Measurements from ENCODE around the gene ZNF74. TPM values are rescaled to one million over a fixed set of nuclear protein-coding genes. Genes with fewer than 3 reads are reported as not detected.
A peak's percentile ranks its signal among the peaks of the same experiment; 100 is the strongest.

The ZNF74 gene
- polyA plus RNA-seq, 3 donors = 1.9 to 4.8 (median 1.9) TPM

GRCh38 chr22:20439556-20439927 is 45.6 kb downstream of the ZNF74 start:
- H3K27ac Mint-ChIP-seq = no peak overlapping the region

GRCh38 chr22:20439928-20440575 is 46.1 kb downstream of the ZNF74 start:
- peaks cover 56 to 60% of the 10 kb centered on the region in 2 donors for H3K36me3 Mint-ChIP-seq
- peaks cover 28 to 39% of the 10 kb centered on the region in 2 donors for H3K27me3 ChIP-seq (ENCODE audit: control insufficient read depth in 2 of 2, insufficient read depth in 2 of 2, low read length in 2 of 2)
- peaks cover 13% of the 10 kb centered on the region for H3K4me1 Mint-ChIP-seq
- H3K27ac ChIP-seq (ENCODE audit: low read depth in 1 of 2, low read length in 2 of 2) = no peak overlapping the region
- H4K20me1 ChIP-seq (ENCODE audit: insufficient read depth, low read length) = peaks cover 13% of the 10 kb centered on the region
- H3K4me3 Mint-ChIP-seq = no peak overlapping the region
- no peak overlapping the region for H3K27ac Mint-ChIP-seq
- no peak overlapping the region for H3K9ac ChIP-seq (ENCODE audit: insufficient read depth, low read length, poor library complexity, severe bottlenecking)
- H3K27me3 Mint-ChIP-seq (ENCODE audit: low read depth in 3 of 3) = peaks cover 39 to 42% (median 42%) of the 10 kb centered on the region in 3 donors
- DNase-seq = no peak
- H3K79me2 ChIP-seq (ENCODE audit: insufficient read depth, low read length) = no peaks in the 10 kb centered on the region
- peaks cover 13 to 19% of the 10 kb centered on the region in 2 donors for H3K4me1 ChIP-seq (ENCODE audit: control insufficient read depth in 1 of 2, insufficient read depth in 2 of 2, low read length in 2 of 2)
- 97% methylated on average over 4 of the region's 5 CpGs for WGBS (ENCODE audit: insufficient coverage)
- TF ChIP-seq CTCF (IDR thresholded peaks at IDR 0.05) = no peak
- no peak overlapping the region for H3K4me3 ChIP-seq (replicated peaks in 1 of 3; ENCODE audit: low read depth in 2 of 3, low read length in 3 of 3)
- H3K4me2 ChIP-seq (replicated peaks; ENCODE audit: extremely low read depth, low read length, poor library complexity, severe bottlenecking) = no peak overlapping the region
- H3K9me3 Mint-ChIP-seq = peaks cover 0 to 21% (median 11%) of the 10 kb centered on the region in 7 donors
- no peak overlapping the region for H2AFZ ChIP-seq (ENCODE audit: insufficient read depth, low read depth, low read length, poor library complexity, severe bottlenecking)
- intact Hi-C loops (cut with micrococcal nuclease) = no loop called here
- H3K9me3 ChIP-seq (replicated peaks in 1 of 2; ENCODE audit: control insufficient read depth in 1 of 2, insufficient read depth in 1 of 2, low read length in 2 of 2) = peaks cover 0 to 16% of the 10 kb centered on the region in 2 donors
- peaks cover 22 to 42% of the 10 kb centered on the region in 2 donors for H3K36me3 ChIP-seq (replicated peaks in 1 of 2; ENCODE audit: control insufficient read depth in 1 of 2, insufficient read depth in 2 of 2, low read length in 2 of 2)

More at GRCh38 chr22:20439556-20439927, 45.6 kb downstream of the ZNF74 start:
- Mint-ChIP-seq H3K9me3 (peaks cover 0 to 26% (median 11%) of the 10 kb centered on the region in 7 donors), H3K4me1 (peaks cover 15% of the 10 kb centered on the region), H3K4me3 (peak overlapping the region in 1 of 2 donors; percentile 51), H3K36me3 (peaks cover 55 to 57% of the 10 kb centered on the region in 2 donors), H3K27me3 (ENCODE audit: low read depth in 3 of 3) (peaks cover 44 to 47% (median 47%) of the 10 kb centered on the region in 3 donors)
- Histone ChIP-seq H3K4me2 (replicated peaks; ENCODE audit: extremely low read depth, low read length, poor library complexity, severe bottlenecking) (no peak overlapping the region), H3K4me1 (ENCODE audit: control insufficient read depth in 1 of 2, insufficient read depth in 2 of 2, low read length in 2 of 2) (peaks cover 13 to 19% of the 10 kb centered on the region in 2 donors), H3K27ac (ENCODE audit: low read depth in 1 of 2, low read length in 2 of 2) (no peak overlapping the region), H2AFZ (ENCODE audit: insufficient read depth, low read depth, low read length, poor library complexity, severe bottlenecking) (no peak overlapping the region), H3K9me3 (replicated peaks in 1 of 2; ENCODE audit: control insufficient read depth in 1 of 2, insufficient read depth in 1 of 2, low read length in 2 of 2) (peaks cover 0 to 21% of the 10 kb centered on the region in 2 donors), H4K20me1 (ENCODE audit: insufficient read depth, low read length) (peaks cover 13% of the 10 kb centered on the region), H3K4me3 (replicated peaks in 1 of 3; ENCODE audit: low read depth in 2 of 3, low read length in 3 of 3) (no peak overlapping the region), H3K9ac (ENCODE audit: insufficient read depth, low read length, poor library complexity, severe bottlenecking) (no peak overlapping the region), H3K27me3 (ENCODE audit: control insufficient read depth in 2 of 2, insufficient read depth in 2 of 2, low read length in 2 of 2) (peaks cover 34 to 44% of the 10 kb centered on the region in 2 donors), H3K36me3 (replicated peaks in 1 of 2; ENCODE audit: control insufficient read depth in 1 of 2, insufficient read depth in 2 of 2, low read length in 2 of 2) (peaks cover 22 to 37% of the 10 kb centered on the region in 2 donors), H3K79me2 (ENCODE audit: insufficient read depth, low read length) (no peaks in the 10 kb centered on the region)
- no peak for TF ChIP-seq CTCF (IDR thresholded peaks at IDR 0.05)
- 87% methylated on average over 2 of the region's 4 CpGs for WGBS (ENCODE audit: insufficient coverage)
- intact Hi-C loops (cut with micrococcal nuclease) = no loop called here
- no peak for DNase-seq
